B cell (primary cell): ENCODE measurements around the gene HOTAIR. TPM values are rescaled to one million over a fixed set of nuclear protein-coding genes. Genes with fewer than 3 reads are reported as not detected.

Experiments
- ATAC-seq: fragments of 200-7000 bp; cut with Tn5 transposase; one replicate; pipeline ENCODE4 v1.10.0; 2021; ENCODE audit warnings: low read depth, mild to moderate bottlenecking, moderate number of reproducible peaks, moderate library complexity
- CTCF ChIA-PET: fragments of 350-600 bp; sonication (Branson Sonifier 250); formaldehyde crosslinking; loops from one replicate; lab custom pipeline; 2021; ENCODE audit warnings: antibody characterized with exemption, inconsistent platforms; lab: Charles Lee
- POLR2A ChIA-PET: fragments of 350-600 bp; sonication (Branson Sonifier 250); formaldehyde crosslinking; loops from one replicate; lab custom pipeline; 2021; ENCODE audit warnings: antibody characterized with exemption; lab: Charles Lee
- DNase-seq: peaks from one replicate; pipeline ENCODE4 v3.0.0; 2013
- H2AFZ ChIP-seq: 2 replicates; pipeline ENCODE4 v1.6.1; 2012; ENCODE audit warnings: mild to moderate bottlenecking, low read depth, low read length; ENCODE audit not compliant: insufficient read depth, poor library complexity, severe bottlenecking
- H3K27ac ChIP-seq, 2 donors: 1 replicate in 1 of 2; 2 replicates in 1 of 2; pipeline ENCODE4 v1.5.1; 2012 to 2013; ENCODE audit warnings: low read length in 2 of 2, mild to moderate bottlenecking in 2 of 2, moderate library complexity in 1 of 2
- H3K27me3 ChIP-seq, 4 experiments: fragments of 200-600 bp in 1 of 4; sonication (generic) in 1 of 4; replicated peaks in 1 of 4; 1 replicate in 2 of 4; 2 replicates in 2 of 4; pipeline versions ENCODE4 v1.6.1 to v1.7.0; 2013 to 2016; ENCODE audit warnings: low read length in 3 of 4, mild to moderate bottlenecking in 2 of 4, mixed read lengths in 1 of 4, moderate library complexity in 1 of 4; ENCODE audit not compliant: insufficient read depth in 4 of 4, control insufficient read depth in 3 of 4; ENCODE audit errors: control extremely low read depth in 1 of 4
- H3K36me3 ChIP-seq, 2 experiments: replicated peaks in 1 of 2; 1 replicate in 1 of 2; 2 replicates in 1 of 2; pipeline versions ENCODE4 v1.6.1 to v1.7.1; 2013; ENCODE audit warnings: low read length in 1 of 2; ENCODE audit not compliant: insufficient read depth in 2 of 2, control insufficient read depth in 1 of 2; ENCODE audit errors: control extremely low read depth in 1 of 2, extremely low read depth in 1 of 2
- H3K4me1 ChIP-seq, 2 donors: fragments of 200-600 bp in 1 of 2; sonication (generic) in 1 of 2; 1 replicate in 1 of 2; 2 replicates in 1 of 2; pipeline versions ENCODE4 v1.5.1 to v1.6.1; 2013 to 2017; ENCODE audit warnings: low read length in 2 of 2; ENCODE audit not compliant: control insufficient read depth in 2 of 2, insufficient read depth in 2 of 2
- H3K4me2 ChIP-seq: replicated peaks from 2 replicates; pipeline ENCODE3; 2012; ENCODE audit warnings: mild to moderate bottlenecking, low read depth, low read length; ENCODE audit not compliant: poor library complexity, severe bottlenecking
- H3K4me3 ChIP-seq, 5 experiments: fragments of 200-600 bp in 1 of 5; sonication (generic) in 1 of 5; 1 replicate in 3 of 5; 2 replicates in 2 of 5; pipeline versions ENCODE4 v1.5.1 to v1.7.0; 2011 to 2016; ENCODE audit warnings: low read length in 4 of 5, mild to moderate bottlenecking in 4 of 5, low read depth in 2 of 5, control low read depth in 1 of 5, moderate library complexity in 1 of 5; ENCODE audit not compliant: insufficient read depth in 1 of 5; ENCODE audit errors: control extremely low read depth in 1 of 5, extremely low read depth in 1 of 5
- H3K79me2 ChIP-seq: fragments of 200-600 bp; sonication (generic); one replicate; pipeline ENCODE4 v1.6.0; 2016; ENCODE audit warnings: low read length; ENCODE audit not compliant: control insufficient read depth, insufficient read depth
- H3K9ac ChIP-seq: fragments of 200-600 bp; sonication (generic); 2 replicates; pipeline ENCODE4 v1.6.1; 2017; ENCODE audit warnings: mild to moderate bottlenecking, low read length, moderate library complexity
- H3K9me3 ChIP-seq, 3 donors: one replicate each; pipeline versions ENCODE4 v1.6.1 to v1.7.1; 2013; ENCODE audit warnings: low read length in 2 of 3; ENCODE audit not compliant: control insufficient read depth in 2 of 3, insufficient read depth in 1 of 3; ENCODE audit errors: control extremely low read depth in 1 of 3
- H4K20me1 ChIP-seq: 2 replicates; pipeline ENCODE4 v1.6.0; 2012; ENCODE audit warnings: mild to moderate bottlenecking, low read length; ENCODE audit not compliant: insufficient read depth, control insufficient read depth, poor library complexity, severe bottlenecking
- H3K27ac Mint-ChIP-seq: one replicate; pipeline ENCODE4 v1.8.0; 2021; ENCODE audit warnings: mixed read lengths
- H3K27me3 Mint-ChIP-seq: one replicate; pipeline ENCODE4 v1.8.0; 2021; ENCODE audit warnings: mixed read lengths
- H3K4me1 Mint-ChIP-seq: one replicate; pipeline ENCODE4 v1.8.0; 2021; ENCODE audit warnings: mixed read lengths
- H3K4me3 Mint-ChIP-seq: one replicate; pipeline ENCODE4 v1.8.0; 2021; ENCODE audit warnings: mixed read lengths
- H3K9me3 Mint-ChIP-seq: one replicate; pipeline ENCODE4 v1.8.0; 2022; ENCODE audit warnings: mixed read lengths; ENCODE audit not compliant: insufficient read depth
- EZH2 ChIP-seq: IDR thresholded peaks from 2 replicates; pipeline ENCODE4 v1.6.1; 2012; ENCODE audit warnings: borderline replicate concordance, low read depth, mild to moderate bottlenecking, moderate library complexity, low read length; ENCODE audit not compliant: insufficient read depth, poor library complexity, severe bottlenecking
- WGBS: methylation state at CpG from one replicate; pipeline ENCODE4 v1.1.5; 2013; ENCODE audit warnings: missing lambda C conversion rate; ENCODE audit not compliant: insufficient coverage; 5-methylcytosine and 5-hydroxymethylcytosine counted together
- intact Hi-C: fragments of 100-400 bp; cut with micrococcal nuclease; formaldehyde crosslinking; loops from one replicate; pipeline ENCODE4 v1.10.0; 2022
- polyA plus RNA-seq: library from polyadenylated mRNA; depleted of rRNA; stranded (reverse); fragments of >200 nt; gene quantifications from 2 replicates; pipeline ENCODE4 v1.2.3, GENCODE V29; 2012
- total RNA-seq, 2 donors: library from RNA; stranded (reverse); fragments of 120-200 nt in 1 of 2; gene quantifications; 1 replicate in 1 of 2; 2 replicates in 1 of 2; pipeline versions ENCODE4 v1.2.3 to v1.2.4, GENCODE V29; 2013 to 2022
- TF ChIP-seq, protein P1 (sequence below): fragments of 200-600 bp; IDR thresholded peaks from one replicate; pipeline ENCODE4 v1.8.0; 2022; ENCODE audit warnings: antibody characterized with exemption, mild to moderate bottlenecking

HOTAIR gene
- total and polyA plus RNA-seq, 2 donors (not counting 1 experiment from before 2014, with no cell fraction given) = not detected

GRCh38 chr12:53978477-53979356 is 4.0 kb upstream of the HOTAIR start:
- no peaks in the 10 kb centered on the region for H4K20me1 ChIP-seq
- Mint-ChIP-seq H3K4me1 (peaks cover 15% of the 10 kb centered on the region), H3K4me3 (no peak overlapping the region), H3K27ac (no peak overlapping the region), H3K27me3 (peaks cover 84% of the 10 kb centered on the region), H3K9me3 (no peaks in the 10 kb centered on the region)
- intact Hi-C loops = loop anchor here (5.0 kb wide), 1 partner anchor 34 kb away; no protein-coding TSS in a partner anchor
- no peak overlapping the region for H3K4me2 ChIP-seq
- no peaks in the 10 kb centered on the region for H3K79me2 ChIP-seq
- peaks cover 25 to 35% of the 10 kb centered on the region in 2 donors for H3K4me1 ChIP-seq
- ATAC-seq = no peak
- POLR2A ChIA-PET = no interaction called here
- no peak for TF ChIP-seq EZH2
- TF ChIP-seq, protein P1, sequence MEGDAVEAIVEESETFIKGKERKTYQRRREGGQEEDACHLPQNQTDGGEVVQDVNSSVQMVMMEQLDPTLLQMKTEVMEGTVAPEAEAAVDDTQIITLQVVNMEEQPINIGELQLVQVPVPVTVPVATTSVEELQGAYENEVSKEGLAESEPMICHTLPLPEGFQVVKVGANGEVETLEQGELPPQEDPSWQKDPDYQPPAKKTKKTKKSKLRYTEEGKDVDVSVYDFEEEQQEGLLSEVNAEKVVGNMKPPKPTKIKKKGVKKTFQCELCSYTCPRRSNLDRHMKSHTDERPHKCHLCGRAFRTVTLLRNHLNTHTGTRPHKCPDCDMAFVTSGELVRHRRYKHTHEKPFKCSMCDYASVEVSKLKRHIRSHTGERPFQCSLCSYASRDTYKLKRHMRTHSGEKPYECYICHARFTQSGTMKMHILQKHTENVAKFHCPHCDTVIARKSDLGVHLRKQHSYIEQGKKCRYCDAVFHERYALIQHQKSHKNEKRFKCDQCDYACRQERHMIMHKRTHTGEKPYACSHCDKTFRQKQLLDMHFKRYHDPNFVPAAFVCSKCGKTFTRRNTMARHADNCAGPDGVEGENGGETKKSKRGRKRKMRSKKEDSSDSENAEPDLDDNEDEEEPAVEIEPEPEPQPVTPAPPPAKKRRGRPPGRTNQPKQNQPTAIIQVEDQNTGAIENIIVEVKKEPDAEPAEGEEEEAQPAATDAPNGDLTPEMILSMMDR = no peak
- CTCF ChIA-PET = interaction anchor here (1.3 kb wide), 1 partner anchor 236 kb away, joined by 3 read pairs; no protein-coding TSS in a partner anchor
- WGBS = 30% methylated on average over 5 of the region's 15 CpGs
- H3K4me3 ChIP-seq = no peak overlapping the region
- H2AFZ ChIP-seq = no peak overlapping the region
- no peak overlapping the region for H3K27ac ChIP-seq
- peaks cover 0 to 97% (median 86%) of the 10 kb centered on the region in 4 experiments for H3K27me3 ChIP-seq
- DNase-seq = no peak
- H3K9me3 ChIP-seq = peaks cover 0 to 78% (median 10%) of the 10 kb centered on the region in 3 donors
- no peaks in the 10 kb centered on the region for H3K36me3 ChIP-seq
- no peak overlapping the region for H3K9ac ChIP-seq
